NB4 (cell line): ENCODE data around the gene PARD6G.

Experiments
- MYC ChIP-seq: IDR thresholded peaks from 2 replicates; pipeline ENCODE4 v1.6.1; 2011; ENCODE audit warnings: low read depth, low read length
- TF ChIP-seq, protein P1 (sequence below): IDR thresholded peaks from one replicate; pipeline ENCODE4 v1.5.1; 2012; ENCODE audit warnings: low read depth, low read length
- TF ChIP-seq, protein P2 (sequence below): IDR thresholded peaks from 2 replicates; pipeline ENCODE4 v1.6.1; 2011; ENCODE audit warnings: low read depth, low read length

DNA sequence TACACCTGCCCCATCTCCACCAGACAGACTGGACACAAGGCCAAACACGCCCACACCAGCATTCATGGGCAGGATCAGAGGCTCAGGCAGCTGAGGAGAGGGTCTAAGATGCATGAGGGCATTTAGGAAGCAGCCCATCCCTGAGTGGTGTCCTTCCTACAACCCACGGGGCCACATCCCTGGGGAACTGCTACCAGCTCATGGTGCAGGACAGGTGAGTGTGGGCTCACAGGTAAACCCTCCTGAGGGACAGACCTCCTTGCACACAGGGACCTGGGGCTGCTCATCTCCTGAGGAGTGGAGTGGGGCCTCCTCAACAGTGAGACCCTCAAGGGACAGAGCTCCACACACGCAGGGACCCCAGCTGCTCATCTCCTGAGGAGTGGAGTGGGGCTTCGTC, 14.6 kb downstream of the PARD6G start:
- TF ChIP-seq, protein P1, sequence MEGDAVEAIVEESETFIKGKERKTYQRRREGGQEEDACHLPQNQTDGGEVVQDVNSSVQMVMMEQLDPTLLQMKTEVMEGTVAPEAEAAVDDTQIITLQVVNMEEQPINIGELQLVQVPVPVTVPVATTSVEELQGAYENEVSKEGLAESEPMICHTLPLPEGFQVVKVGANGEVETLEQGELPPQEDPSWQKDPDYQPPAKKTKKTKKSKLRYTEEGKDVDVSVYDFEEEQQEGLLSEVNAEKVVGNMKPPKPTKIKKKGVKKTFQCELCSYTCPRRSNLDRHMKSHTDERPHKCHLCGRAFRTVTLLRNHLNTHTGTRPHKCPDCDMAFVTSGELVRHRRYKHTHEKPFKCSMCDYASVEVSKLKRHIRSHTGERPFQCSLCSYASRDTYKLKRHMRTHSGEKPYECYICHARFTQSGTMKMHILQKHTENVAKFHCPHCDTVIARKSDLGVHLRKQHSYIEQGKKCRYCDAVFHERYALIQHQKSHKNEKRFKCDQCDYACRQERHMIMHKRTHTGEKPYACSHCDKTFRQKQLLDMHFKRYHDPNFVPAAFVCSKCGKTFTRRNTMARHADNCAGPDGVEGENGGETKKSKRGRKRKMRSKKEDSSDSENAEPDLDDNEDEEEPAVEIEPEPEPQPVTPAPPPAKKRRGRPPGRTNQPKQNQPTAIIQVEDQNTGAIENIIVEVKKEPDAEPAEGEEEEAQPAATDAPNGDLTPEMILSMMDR, result no peak
- TF ChIP-seq, protein P2, sequence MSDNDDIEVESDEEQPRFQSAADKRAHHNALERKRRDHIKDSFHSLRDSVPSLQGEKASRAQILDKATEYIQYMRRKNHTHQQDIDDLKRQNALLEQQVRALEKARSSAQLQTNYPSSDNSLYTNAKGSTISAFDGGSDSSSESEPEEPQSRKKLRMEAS, result no peak
- no peak for TF ChIP-seq MYC
